ENCODE data around the gene DUSP22.

Gene DUSP22

DNA sequence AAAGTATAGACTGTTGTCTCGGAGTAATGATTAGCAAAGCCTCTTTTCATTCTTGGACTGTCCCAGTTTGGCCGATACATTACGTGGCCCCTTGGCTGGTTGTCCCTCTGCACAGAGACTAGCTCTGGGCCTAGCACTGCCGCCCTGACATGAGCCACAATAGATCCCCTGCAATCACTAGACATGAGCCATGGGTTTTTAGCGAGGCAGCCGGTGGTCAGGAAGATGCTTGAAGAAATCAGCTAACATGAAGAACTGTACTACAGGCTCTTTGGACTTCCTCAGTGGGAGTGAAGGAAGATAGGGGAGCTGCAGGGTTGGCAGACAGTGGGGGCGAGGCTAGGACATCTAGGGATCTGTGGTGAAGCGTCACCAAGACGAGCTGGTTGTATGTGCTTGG lies 11.0 kb downstream of the DUSP22 start:
- no peak for ATAC-seq
- TF ChIP-seq TOX (CRISPR knock-in tag; IDR thresholded peaks at IDR 0.05; ENCODE audit: borderline replicate concordance): no peak
- no peak for TF ChIP-seq ESRRG (CRISPR knock-in tag; IDR thresholded peaks at IDR 0.05)
- TF ChIP-seq OSR1 (CRISPR knock-in tag; IDR thresholded peaks at IDR 0.05): no peak
- TF ChIP-seq RARB (CRISPR knock-in tag; IDR thresholded peaks at IDR 0.05): no peak
- no peak for TF ChIP-seq CREB5 (CRISPR knock-in tag; IDR thresholded peaks at IDR 0.05; ENCODE audit: low read depth)
- no peak for TF ChIP-seq ZNF8 (CRISPR knock-in tag; IDR thresholded peaks at IDR 0.05)
- TF ChIP-seq GLIS3 (CRISPR knock-in tag; IDR thresholded peaks at IDR 0.05): no peak
- TF ChIP-seq, protein P1, sequence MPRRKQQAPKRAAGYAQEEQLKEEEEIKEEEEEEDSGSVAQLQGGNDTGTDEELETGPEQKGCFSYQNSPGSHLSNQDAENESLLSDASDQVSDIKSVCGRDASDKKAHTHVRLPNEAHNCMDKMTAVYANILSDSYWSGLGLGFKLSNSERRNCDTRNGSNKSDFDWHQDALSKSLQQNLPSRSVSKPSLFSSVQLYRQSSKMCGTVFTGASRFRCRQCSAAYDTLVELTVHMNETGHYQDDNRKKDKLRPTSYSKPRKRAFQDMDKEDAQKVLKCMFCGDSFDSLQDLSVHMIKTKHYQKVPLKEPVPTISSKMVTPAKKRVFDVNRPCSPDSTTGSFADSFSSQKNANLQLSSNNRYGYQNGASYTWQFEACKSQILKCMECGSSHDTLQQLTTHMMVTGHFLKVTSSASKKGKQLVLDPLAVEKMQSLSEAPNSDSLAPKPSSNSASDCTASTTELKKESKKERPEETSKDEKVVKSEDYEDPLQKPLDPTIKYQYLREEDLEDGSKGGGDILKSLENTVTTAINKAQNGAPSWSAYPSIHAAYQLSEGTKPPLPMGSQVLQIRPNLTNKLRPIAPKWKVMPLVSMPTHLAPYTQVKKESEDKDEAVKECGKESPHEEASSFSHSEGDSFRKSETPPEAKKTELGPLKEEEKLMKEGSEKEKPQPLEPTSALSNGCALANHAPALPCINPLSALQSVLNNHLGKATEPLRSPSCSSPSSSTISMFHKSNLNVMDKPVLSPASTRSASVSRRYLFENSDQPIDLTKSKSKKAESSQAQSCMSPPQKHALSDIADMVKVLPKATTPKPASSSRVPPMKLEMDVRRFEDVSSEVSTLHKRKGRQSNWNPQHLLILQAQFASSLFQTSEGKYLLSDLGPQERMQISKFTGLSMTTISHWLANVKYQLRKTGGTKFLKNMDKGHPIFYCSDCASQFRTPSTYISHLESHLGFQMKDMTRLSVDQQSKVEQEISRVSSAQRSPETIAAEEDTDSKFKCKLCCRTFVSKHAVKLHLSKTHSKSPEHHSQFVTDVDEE (CRISPR knock-in tag; IDR thresholded peaks at IDR 0.05): no peak
- no peak for TF ChIP-seq PATZ1 (CRISPR knock-in tag; IDR thresholded peaks at IDR 0.05; ENCODE audit: borderline replicate concordance)
- TF ChIP-seq CSRNP3 (CRISPR knock-in tag; IDR thresholded peaks at IDR 0.05): no peak
- TF ChIP-seq ZNF70 (CRISPR knock-in tag; IDR thresholded peaks at IDR 0.05): no peak
- TF ChIP-seq BACH2 (CRISPR knock-in tag; IDR thresholded peaks at IDR 0.05; ENCODE audit: borderline replicate concordance): no peak
- TF ChIP-seq TCF4 (CRISPR knock-in tag; IDR thresholded peaks at IDR 0.05; ENCODE audit: borderline replicate concordance): no peak

GRCh38 chr6:303948-304558 lies 11.8 kb downstream of the DUSP22 start:
- peak; percentile 47 for ATAC-seq
- TF ChIP-seq CSDC2 (CRISPR knock-in tag; IDR thresholded peaks at IDR 0.05): no peak
- TF ChIP-seq ZNF565 (CRISPR knock-in tag; conservative IDR thresholded peaks at IDR 0.05; ENCODE audit: low read depth): no peak
- TF ChIP-seq RARB (CRISPR knock-in tag; IDR thresholded peaks at IDR 0.05): no peak
- TF ChIP-seq TOX (CRISPR knock-in tag; IDR thresholded peaks at IDR 0.05; ENCODE audit: borderline replicate concordance): no peak
- no peak for TF ChIP-seq TCF4 (CRISPR knock-in tag; IDR thresholded peaks at IDR 0.05; ENCODE audit: borderline replicate concordance)
- no peak for TF ChIP-seq PATZ1 (CRISPR knock-in tag; IDR thresholded peaks at IDR 0.05; ENCODE audit: borderline replicate concordance)

DNA sequence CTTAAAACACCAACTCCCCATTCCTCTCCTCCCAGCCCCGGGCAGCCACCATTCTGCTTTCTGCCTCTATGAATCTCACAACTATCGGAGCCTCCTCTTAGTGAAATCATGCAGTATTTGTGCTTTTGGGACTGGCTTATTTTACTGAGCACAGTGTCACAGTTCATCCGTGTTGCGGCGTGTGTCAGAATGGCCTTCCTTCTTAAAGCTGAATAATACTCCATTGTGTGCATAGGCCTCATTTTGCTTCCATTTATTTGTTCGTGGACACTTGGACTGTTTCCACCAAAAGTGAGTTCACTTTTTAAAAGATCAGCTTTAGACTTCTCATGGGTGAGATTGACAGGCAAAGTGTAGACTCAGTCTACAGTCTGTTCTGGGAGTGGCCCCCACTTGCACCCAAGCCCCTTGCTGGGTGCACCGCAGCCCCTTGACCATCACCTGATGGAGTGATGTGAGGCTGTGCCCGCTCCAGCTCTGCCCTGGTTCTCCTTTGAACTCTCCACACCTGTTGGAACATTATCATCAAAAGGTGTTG lies 12.6 kb downstream of the DUSP22 start:
- no peak for TF ChIP-seq ISL1 (CRISPR knock-in tag; IDR thresholded peaks at IDR 0.05)
- no peak for TF ChIP-seq CREB5 (CRISPR knock-in tag; IDR thresholded peaks at IDR 0.05; ENCODE audit: low read depth)
- TF ChIP-seq BACH2 (CRISPR knock-in tag; IDR thresholded peaks at IDR 0.05; ENCODE audit: borderline replicate concordance): no peak
- TF ChIP-seq GLIS3 (CRISPR knock-in tag; IDR thresholded peaks at IDR 0.05): no peak
- no peak for TF ChIP-seq TCF4 (CRISPR knock-in tag; IDR thresholded peaks at IDR 0.05; ENCODE audit: borderline replicate concordance)
- no peak for TF ChIP-seq ZFP30 (CRISPR knock-in tag; IDR thresholded peaks at IDR 0.05)
- no peak for TF ChIP-seq PATZ1 (CRISPR knock-in tag; IDR thresholded peaks at IDR 0.05; ENCODE audit: borderline replicate concordance)
- no peak for TF ChIP-seq ZNF70 (CRISPR knock-in tag; IDR thresholded peaks at IDR 0.05)
- no peak for TF ChIP-seq CSDC2 (CRISPR knock-in tag; IDR thresholded peaks at IDR 0.05)
- TF ChIP-seq OSR1 (CRISPR knock-in tag; IDR thresholded peaks at IDR 0.05): no peak
- TF ChIP-seq PPARA (CRISPR knock-in tag; IDR thresholded peaks at IDR 0.05; ENCODE audit: borderline replicate concordance): no peak
- TF ChIP-seq ZNF8 (CRISPR knock-in tag; IDR thresholded peaks at IDR 0.05): no peak
- no peak for TF ChIP-seq CSRNP3 (CRISPR knock-in tag; IDR thresholded peaks at IDR 0.05)
- no peak for TF ChIP-seq SNAI2 (CRISPR knock-in tag; IDR thresholded peaks at IDR 0.05)
- no peak for TF ChIP-seq RARB (CRISPR knock-in tag; IDR thresholded peaks at IDR 0.05)
- TF ChIP-seq ZFP3 (CRISPR knock-in tag; IDR thresholded peaks at IDR 0.05): no peak
- TF ChIP-seq ZNF565 (CRISPR knock-in tag; conservative IDR thresholded peaks at IDR 0.05; ENCODE audit: low read depth): no peak
- no peak for TF ChIP-seq ESRRG (CRISPR knock-in tag; IDR thresholded peaks at IDR 0.05)
- ATAC-seq: no peak
